Hepatocyte (in vitro differentiated cells): Measurements from ENCODE around the gene HMGCS2. TPM values are rescaled to one million over a fixed set of nuclear protein-coding genes. Genes with fewer than 3 reads are reported as not detected.
A peak's percentile ranks its signal among the peaks of the same experiment; 100 is the strongest.

Experiments used
- DNase-seq: peaks from one replicate; pipeline ENCODE4 v3.0.0-alpha.2; 2016; ENCODE audit warnings: low spot score
- H2AFZ ChIP-seq: fragments of 200-600 bp; sonication (generic); 2 replicates; pipeline ENCODE4 v1.6.0; 2016; ENCODE audit warnings: antibody characterized with exemption, mild to moderate bottlenecking
- H3K27ac ChIP-seq: fragments of 200-600 bp; sonication (generic); 2 replicates; pipeline ENCODE4 v1.5.1; 2016; ENCODE audit warnings: mild to moderate bottlenecking
- H3K27me3 ChIP-seq: fragments of 200-600 bp; sonication (generic); 2 replicates; pipeline ENCODE4 v1.6.1; 2016
- H3K36me3 ChIP-seq: fragments of 200-600 bp; sonication (generic); replicated peaks from 2 replicates; pipeline ENCODE4 v1.5.1; 2016; ENCODE audit warnings: low read depth; ENCODE audit not compliant: insufficient read depth
- H3K4me1 ChIP-seq: fragments of 200-600 bp; sonication (generic); 2 replicates; pipeline ENCODE4 v1.5.1; 2016; ENCODE audit warnings: mild to moderate bottlenecking, moderate library complexity; ENCODE audit not compliant: insufficient read depth
- H3K4me2 ChIP-seq: fragments of 200-600 bp; sonication (generic); 2 replicates; pipeline ENCODE4 v1.6.0; 2016
- H3K4me3 ChIP-seq: fragments of 200-600 bp; sonication (generic); 2 replicates; pipeline ENCODE4 v1.5.1; 2016; ENCODE audit warnings: mild to moderate bottlenecking
- H3K79me2 ChIP-seq: fragments of 200-600 bp; sonication (generic); 2 replicates; pipeline ENCODE4 v1.6.0; 2017; ENCODE audit warnings: mild to moderate bottlenecking
- H3K9me2 ChIP-seq: fragments of 200-600 bp; sonication (generic); replicated peaks from 2 replicates; pipeline ENCODE4 v1.6.0; 2017; ENCODE audit warnings: mild to moderate bottlenecking; ENCODE audit not compliant: insufficient read depth
- H3K9me3 ChIP-seq: fragments of 200-600 bp; sonication (generic); 2 replicates; pipeline ENCODE4 v1.5.1; 2016; ENCODE audit warnings: low read depth, mild to moderate bottlenecking
- H4K20me1 ChIP-seq: fragments of 200-600 bp; sonication (generic); 2 replicates; pipeline ENCODE4 v1.6.0; 2016; ENCODE audit warnings: mild to moderate bottlenecking; ENCODE audit not compliant: insufficient read depth, poor library complexity, severe bottlenecking
- CTCF ChIP-seq: fragments of 200-600 bp; sonication (generic); IDR thresholded peaks from 2 replicates; pipeline ENCODE4 v1.5.1; 2016; ENCODE audit warnings: antibody characterized with exemption, mild to moderate bottlenecking; ENCODE audit not compliant: poor library complexity
- EZH2 ChIP-seq: fragments of 200-600 bp; sonication (generic); IDR thresholded peaks from 2 replicates; pipeline ENCODE4 v1.6.1; 2016; ENCODE audit warnings: antibody characterized with exemption, mild to moderate bottlenecking, borderline replicate concordance
- EZH2phosphoT487 ChIP-seq: fragments of 200-600 bp; sonication (generic); IDR thresholded peaks from one replicate; pipeline ENCODE4 v1.6.1; 2018; ENCODE audit warnings: antibody characterized with exemption, mild to moderate bottlenecking, low read depth, moderate library complexity; ENCODE audit not compliant: unreplicated experiment, severe bottlenecking
- WGBS: methylation state at CpG from one replicate; pipeline ENCODE4 v1.1.6; 2016; ENCODE audit warnings: low lambda C conversion rate; ENCODE audit errors: missing lambda C conversion rate; 5-methylcytosine and 5-hydroxymethylcytosine counted together
- polyA plus RNA-seq: library from polyadenylated mRNA; unstranded; fragments of >200 nt; fragmentation: Nextera tagmentation; extraction: Ambion mirVana; gene quantifications from 2 replicates; pipeline ENCODE4 v1.2.1, GENCODE V29; 2016
- total RNA-seq: library from RNA; depleted of rRNA; stranded (reverse); fragments of >200 nt; gene quantifications from 2 replicates; pipeline ENCODE4 v1.2.3, GENCODE V29; 2014

Gene HMGCS2
- total and polyA plus RNA-seq, 2 experiments from 2014 or later: 167 to 188 TPM

- Histone ChIP-seq H2AFZ (no peak overlapping the region), H3K9me2 (no peaks in the 10 kb centered on the region), H4K20me1 (no peaks in the 10 kb centered on the region), H3K36me3 (no peaks in the 10 kb centered on the region), H3K27me3 (no peaks in the 10 kb centered on the region), H3K4me1 (peaks cover 17% of the 10 kb centered on the region), H3K79me2 (no peaks in the 10 kb centered on the region), H3K4me2 (no peak overlapping the region), H3K4me3 (no peak overlapping the region), H3K27ac (no peak overlapping the region), H3K9me3 (no peaks in the 10 kb centered on the region)
- TF ChIP-seq EZH2phosphoT487: no peak
- no peak for TF ChIP-seq CTCF
- TF ChIP-seq EZH2: no peak
- WGBS: 100% methylated on average over 1 of the region's 1 CpG
- DNase-seq: no peak
Measured at GRCh38 chr1:119744598-119744942, 24.1 kb downstream of the HMGCS2 start.

- DNase-seq: peak; percentile 86
- Histone ChIP-seq H3K36me3 (no peaks in the 10 kb centered on the region), H3K4me1 (peaks cover 17% of the 10 kb centered on the region), H3K79me2 (no peaks in the 10 kb centered on the region), H3K4me2 (no peak overlapping the region), H3K27ac (no peak overlapping the region), H2AFZ (no peak overlapping the region), H3K27me3 (no peaks in the 10 kb centered on the region), H3K4me3 (no peak overlapping the region), H3K9me3 (no peaks in the 10 kb centered on the region), H4K20me1 (no peaks in the 10 kb centered on the region), H3K9me2 (no peaks in the 10 kb centered on the region)
- TF ChIP-seq CTCF (peak; percentile 88), EZH2 (no peak), EZH2phosphoT487 (no peak)
- 46% methylated on average over 17 of the region's 17 CpGs for WGBS
Measured at GRCh38 chr1:119743776-119744597, 24.7 kb downstream of the HMGCS2 start.

- Histone ChIP-seq H3K4me3 (no peak overlapping the region), H3K36me3 (no peaks in the 10 kb centered on the region), H3K9me3 (no peaks in the 10 kb centered on the region), H2AFZ (no peak overlapping the region), H3K9me2 (no peaks in the 10 kb centered on the region), H4K20me1 (no peaks in the 10 kb centered on the region), H3K4me2 (no peak overlapping the region), H3K4me1 (peaks cover 16% of the 10 kb centered on the region), H3K27me3 (no peaks in the 10 kb centered on the region), H3K27ac (no peak overlapping the region), H3K79me2 (no peaks in the 10 kb centered on the region)
- 85% methylated on average over 3 of the region's 3 CpGs for WGBS
- TF ChIP-seq EZH2phosphoT487 (no peak), EZH2 (no peak), CTCF (no peak)
- no peak for DNase-seq
Measured at GRCh38 chr1:119743308-119743707, 25.4 kb downstream of the HMGCS2 start.

GRCh38 chr1:119742677-119743076 lies 26.0 kb downstream of the HMGCS2 start:
- Histone ChIP-seq H3K36me3 (no peaks in the 10 kb centered on the region), H3K4me3 (no peak overlapping the region), H3K79me2 (no peaks in the 10 kb centered on the region), H3K4me2 (no peak overlapping the region), H4K20me1 (no peaks in the 10 kb centered on the region), H3K9me3 (no peaks in the 10 kb centered on the region), H3K27me3 (no peaks in the 10 kb centered on the region), H3K9me2 (no peaks in the 10 kb centered on the region), H3K4me1 (peaks cover 10% of the 10 kb centered on the region), H2AFZ (no peak overlapping the region), H3K27ac (no peak overlapping the region)
- no peak for TF ChIP-seq EZH2phosphoT487
- TF ChIP-seq EZH2: no peak
- TF ChIP-seq CTCF: no peak
- WGBS: 82% methylated on average over 7 of the region's 7 CpGs
- DNase-seq: no peak
